Endodermal cell (in vitro differentiated cells): ENCODE results near the gene CEP55. TPM values are rescaled to one million over a fixed set of nuclear protein-coding genes. Genes with fewer than 3 reads are reported as not detected.

Experiments used
- DNase-seq: peaks from one replicate; pipeline ENCODE4 v3.0.0-alpha.2; 2017
- H3K27ac ChIP-seq: 2 replicates; pipeline ENCODE4 v1.5.1; 2013; ENCODE audit warnings: mild to moderate bottlenecking, low read depth, low read length, moderate library complexity
- H3K27me3 ChIP-seq: 2 replicates; pipeline ENCODE4 v1.6.1; 2013; ENCODE audit warnings: mild to moderate bottlenecking, low read length, moderate library complexity; ENCODE audit not compliant: insufficient read depth, control insufficient read depth, poor library complexity, severe bottlenecking
- H3K36me3 ChIP-seq: 2 replicates; pipeline ENCODE4 v1.7.0; 2013; ENCODE audit warnings: mild to moderate bottlenecking, low read length, moderate library complexity; ENCODE audit not compliant: control insufficient read depth, insufficient read depth
- H3K4me1 ChIP-seq: one replicate; pipeline ENCODE4 v1.7.0; 2013; ENCODE audit warnings: low read length; ENCODE audit not compliant: control insufficient read depth, insufficient read depth
- H3K4me3 ChIP-seq: 2 replicates; pipeline ENCODE4 v1.5.1; 2013; ENCODE audit warnings: mild to moderate bottlenecking, low read length, moderate library complexity
- H3K9ac ChIP-seq: 2 replicates; pipeline ENCODE4 v1.6.1; 2013; ENCODE audit warnings: mild to moderate bottlenecking, low read length, moderate library complexity; ENCODE audit not compliant: poor library complexity, severe bottlenecking; ENCODE audit errors: extremely low read depth
- H3K9me3 ChIP-seq: 2 replicates; pipeline ENCODE4 v1.6.1; 2013; ENCODE audit warnings: mild to moderate bottlenecking, low read length, moderate library complexity; ENCODE audit not compliant: control insufficient read depth
- H3K27ac Mint-ChIP-seq: 2 replicates; pipeline ENCODE4 v1.8.0; 2020; ENCODE audit warnings: mixed read lengths
- H3K27me3 Mint-ChIP-seq: 2 replicates; pipeline ENCODE4 v1.8.0; 2021; ENCODE audit warnings: mild to moderate bottlenecking, mixed read lengths; ENCODE audit not compliant: insufficient read depth
- H3K36me3 Mint-ChIP-seq: 2 replicates; pipeline ENCODE4 v1.8.0; 2020; ENCODE audit warnings: low read depth, mixed read lengths
- H3K4me1 Mint-ChIP-seq: 2 replicates; pipeline ENCODE4 v1.8.0; 2020; ENCODE audit warnings: mixed read lengths
- H3K4me3 Mint-ChIP-seq: 2 replicates; pipeline ENCODE4 v1.8.0; 2020; ENCODE audit warnings: mild to moderate bottlenecking, moderate library complexity, mixed read lengths
- H3K9me3 Mint-ChIP-seq: 2 replicates; pipeline ENCODE4 v1.8.0; 2020; ENCODE audit warnings: mild to moderate bottlenecking, mixed read lengths
- WGBS, 2 experiments: methylation state at CpG; one replicate each; pipeline versions ENCODE4 v1.1.5 to v1.1.7; 2013; ENCODE audit warnings: missing lambda C conversion rate in 2 of 2, mixed read lengths in 1 of 2; ENCODE audit not compliant: insufficient coverage in 1 of 2, insufficient read length in 1 of 2; 5-methylcytosine and 5-hydroxymethylcytosine counted together
- total RNA-seq, 2 donors: library from RNA; stranded (reverse); fragmentation: NEBNext Ultra II Directional in 1 of 2; extraction: Animal tissue kit (Norgen Biotek cat#: 25700) in 1 of 2; gene quantifications; 2 replicates in 1 of 2; 3 replicates in 1 of 2; pipeline ENCODE4 v1.2.1, GENCODE V29; 2021
- TF ChIP-seq, protein P1 (sequence below): fragments of 200-600 bp; sonication (generic); conservative IDR thresholded peaks from 2 replicates; pipeline ENCODE4 v1.5.0; 2021; ENCODE audit warnings: antibody characterized with exemption, mild to moderate bottlenecking

CEP55 gene
- total RNA-seq, 2 donors from 2014 or later = 50.3 to 66.8 TPM

DNA sequence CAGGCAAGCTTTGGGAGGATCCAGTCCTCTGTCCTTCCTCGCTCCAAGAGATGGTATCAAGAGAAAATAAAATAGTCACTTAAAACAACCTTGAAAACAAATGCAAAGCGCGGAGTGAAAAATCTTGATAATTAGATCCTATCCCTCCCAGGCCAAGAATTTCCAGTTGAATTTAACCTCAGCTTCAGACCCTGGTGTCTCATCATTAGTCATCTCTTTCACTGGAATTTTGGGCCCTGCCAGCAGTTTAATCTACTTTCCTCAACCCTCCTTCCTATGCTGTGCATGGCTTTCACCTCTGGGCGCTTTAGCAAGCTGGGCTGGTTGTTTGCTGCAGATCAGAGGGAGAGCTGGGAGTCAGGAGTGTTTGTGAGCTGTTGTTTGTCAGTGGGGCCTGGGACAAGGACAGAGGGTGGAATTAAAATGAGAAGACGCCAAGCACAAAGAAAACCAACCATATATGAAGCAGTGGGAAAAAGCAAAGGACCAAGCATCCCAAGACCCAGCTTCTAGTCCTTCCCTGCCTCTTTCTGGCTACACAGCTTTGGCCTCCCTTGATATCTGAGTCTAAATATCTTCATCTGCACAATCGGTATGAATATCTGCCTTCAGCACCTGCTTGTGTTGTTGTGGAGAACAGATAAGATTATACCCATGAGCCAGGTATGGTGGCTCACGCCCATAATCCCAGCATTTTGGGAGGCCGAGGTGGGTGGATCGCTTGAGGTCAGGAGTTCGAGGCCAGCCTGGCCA, 27.8 kb upstream of the CEP55 start:
- 80 to 86% methylated on average over 6 to 10 of the region's 10 CpGs for WGBS, 2 experiments
- peaks cover 4% of the 10 kb centered on the region for H3K4me1 ChIP-seq
- TF ChIP-seq, protein P1, sequence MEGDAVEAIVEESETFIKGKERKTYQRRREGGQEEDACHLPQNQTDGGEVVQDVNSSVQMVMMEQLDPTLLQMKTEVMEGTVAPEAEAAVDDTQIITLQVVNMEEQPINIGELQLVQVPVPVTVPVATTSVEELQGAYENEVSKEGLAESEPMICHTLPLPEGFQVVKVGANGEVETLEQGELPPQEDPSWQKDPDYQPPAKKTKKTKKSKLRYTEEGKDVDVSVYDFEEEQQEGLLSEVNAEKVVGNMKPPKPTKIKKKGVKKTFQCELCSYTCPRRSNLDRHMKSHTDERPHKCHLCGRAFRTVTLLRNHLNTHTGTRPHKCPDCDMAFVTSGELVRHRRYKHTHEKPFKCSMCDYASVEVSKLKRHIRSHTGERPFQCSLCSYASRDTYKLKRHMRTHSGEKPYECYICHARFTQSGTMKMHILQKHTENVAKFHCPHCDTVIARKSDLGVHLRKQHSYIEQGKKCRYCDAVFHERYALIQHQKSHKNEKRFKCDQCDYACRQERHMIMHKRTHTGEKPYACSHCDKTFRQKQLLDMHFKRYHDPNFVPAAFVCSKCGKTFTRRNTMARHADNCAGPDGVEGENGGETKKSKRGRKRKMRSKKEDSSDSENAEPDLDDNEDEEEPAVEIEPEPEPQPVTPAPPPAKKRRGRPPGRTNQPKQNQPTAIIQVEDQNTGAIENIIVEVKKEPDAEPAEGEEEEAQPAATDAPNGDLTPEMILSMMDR = no peak
- no peaks in the 10 kb centered on the region for H3K27me3 Mint-ChIP-seq
- DNase-seq = no peak
- H3K9me3 ChIP-seq = peaks cover 8% of the 10 kb centered on the region
- H3K36me3 Mint-ChIP-seq = peaks cover 17% of the 10 kb centered on the region
- H3K27me3 ChIP-seq = no peaks in the 10 kb centered on the region
- H3K27ac Mint-ChIP-seq = peak overlapping the region; percentile 59
- peaks cover 19% of the 10 kb centered on the region for H3K4me1 Mint-ChIP-seq
- H3K4me3 ChIP-seq = no peak overlapping the region
- no peaks in the 10 kb centered on the region for H3K9me3 Mint-ChIP-seq
- no peak overlapping the region for H3K9ac ChIP-seq
- H3K36me3 ChIP-seq = peaks cover 35% of the 10 kb centered on the region
- no peak overlapping the region for H3K27ac ChIP-seq
- no peak overlapping the region for H3K4me3 Mint-ChIP-seq

DNA sequence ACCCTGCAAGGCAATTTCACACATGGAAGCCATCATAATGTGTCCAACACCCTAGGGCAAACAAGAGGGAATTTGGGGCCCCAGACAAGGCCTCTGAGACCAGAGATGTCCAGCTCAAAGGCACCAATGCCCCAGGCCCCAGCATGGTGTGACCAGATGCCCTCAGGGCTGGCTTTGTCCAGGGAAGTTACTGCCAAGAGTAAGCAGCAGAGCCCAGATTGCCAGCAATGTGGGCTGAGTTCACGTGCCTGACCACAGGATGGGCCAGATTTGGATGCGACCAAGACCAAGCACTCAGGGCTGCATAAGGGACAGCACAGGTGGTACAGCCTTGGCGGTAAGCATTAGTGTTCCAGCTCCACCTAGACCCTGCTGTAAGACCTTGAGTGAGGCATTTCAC, 27.0 kb upstream of the CEP55 start:
- no peak for DNase-seq
- peaks cover 35% of the 10 kb centered on the region for H3K36me3 ChIP-seq
- Mint-ChIP-seq H3K27ac (no peak overlapping the region), H3K36me3 (peaks cover 17% of the 10 kb centered on the region), H3K4me1 (peaks cover 26% of the 10 kb centered on the region), H3K4me3 (no peak overlapping the region), H3K27me3 (no peaks in the 10 kb centered on the region), H3K9me3 (no peaks in the 10 kb centered on the region)
- no peak overlapping the region for H3K4me3 ChIP-seq
- WGBS, 2 experiments = 84 to 94% methylated on average over 2 to 3 of the region's 3 CpGs
- no peak overlapping the region for H3K27ac ChIP-seq
- no peaks in the 10 kb centered on the region for H3K27me3 ChIP-seq
- H3K4me1 ChIP-seq = peaks cover 6% of the 10 kb centered on the region
- H3K9ac ChIP-seq = no peak overlapping the region
- TF ChIP-seq, protein P1 = no peak
- peaks cover 8% of the 10 kb centered on the region for H3K9me3 ChIP-seq

DNA sequence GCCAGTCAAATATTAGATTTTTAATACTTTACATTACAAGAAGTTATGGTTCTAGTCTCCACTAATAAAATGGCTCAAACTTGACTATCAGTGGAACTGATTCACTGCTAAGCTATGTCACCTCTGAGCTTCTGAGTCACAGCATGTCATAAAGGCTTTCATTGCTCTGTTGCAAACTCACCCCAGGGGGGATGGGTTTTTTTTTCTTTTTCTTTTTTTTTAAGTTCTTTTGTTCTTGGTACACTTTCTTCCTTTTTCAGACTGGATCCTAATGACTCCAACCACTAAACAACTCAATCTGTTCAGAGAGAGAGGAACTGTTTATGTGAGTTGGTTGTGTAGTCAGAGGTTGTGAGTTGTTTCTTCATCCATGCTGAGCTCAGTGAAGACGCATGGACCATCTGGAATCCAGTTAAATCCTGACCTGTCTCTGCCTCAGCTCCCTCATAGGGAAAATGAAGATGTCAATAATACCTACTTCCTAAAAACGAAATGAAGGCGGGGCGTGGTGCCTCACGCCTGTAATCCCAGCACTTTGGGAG, 25.2 kb upstream of the CEP55 start:
- 73 to 84% methylated on average over 4 to 5 of the region's 5 CpGs for WGBS, 2 experiments
- H3K36me3 ChIP-seq = peaks cover 31% of the 10 kb centered on the region
- no peaks in the 10 kb centered on the region for H3K27me3 ChIP-seq
- peaks cover 8% of the 10 kb centered on the region for H3K9me3 ChIP-seq
- no peak overlapping the region for H3K9ac ChIP-seq
- no peaks in the 10 kb centered on the region for H3K27me3 Mint-ChIP-seq
- TF ChIP-seq, protein P1 = no peak
- H3K9me3 Mint-ChIP-seq = no peaks in the 10 kb centered on the region
- DNase-seq = no peak
- peak overlapping the region; percentile 44 for H3K27ac Mint-ChIP-seq
- H3K36me3 Mint-ChIP-seq = peaks cover 17% of the 10 kb centered on the region
- H3K4me1 ChIP-seq = peaks cover 9% of the 10 kb centered on the region
- no peak overlapping the region for H3K4me3 ChIP-seq
- H3K27ac ChIP-seq = peak overlapping the region; percentile 57
- no peak overlapping the region for H3K4me3 Mint-ChIP-seq
- H3K4me1 Mint-ChIP-seq = peaks cover 34% of the 10 kb centered on the region
